Putamen (tissue), 1 donor: ENCODE data around the gene DPH1.

Experiments
- DNase-seq: peaks from one replicate; pipeline ENCODE4 v3.0.0-alpha.2; 2016; ENCODE audit warnings: low spot score

Gene DPH1

DNA sequence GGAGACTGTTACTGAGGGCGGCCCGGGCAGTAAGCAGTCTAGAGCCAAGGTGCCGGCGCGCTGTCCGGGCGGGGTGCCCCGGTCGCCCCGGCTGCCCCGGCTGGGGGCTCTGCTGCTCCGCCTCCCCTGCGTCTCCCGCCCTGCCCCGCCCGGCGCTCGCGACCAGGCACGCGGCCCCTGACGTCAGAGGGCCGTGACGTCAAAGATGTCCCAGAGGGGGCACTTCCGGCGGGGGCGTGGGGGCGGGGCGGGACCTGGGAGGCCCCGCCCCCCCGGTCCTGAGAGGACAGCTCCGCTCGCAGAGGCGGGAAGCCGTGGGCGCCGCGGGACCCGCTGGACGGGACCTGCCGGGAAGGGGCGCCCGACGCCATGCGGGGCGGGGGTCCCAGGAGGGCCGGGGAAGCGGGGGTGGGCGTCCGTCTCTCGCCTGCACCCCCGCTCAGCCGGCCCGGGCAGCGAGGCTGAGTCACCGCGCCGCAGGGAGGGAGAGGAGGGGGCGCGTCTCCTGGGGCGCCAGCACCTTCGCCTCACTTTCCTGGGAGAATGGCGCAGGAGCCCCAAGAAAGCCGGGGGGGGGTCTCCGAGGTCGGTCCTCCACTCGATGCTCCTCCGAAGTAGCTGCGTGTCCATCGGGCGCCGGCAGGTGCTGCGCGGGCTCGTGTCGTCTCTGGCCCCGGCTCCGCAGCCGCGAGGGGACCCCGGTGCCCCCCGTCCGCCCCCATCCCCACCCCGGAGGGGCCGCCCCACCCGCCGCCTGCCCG lies 20.5 kb downstream of the DPH1 start:
- DNase-seq = no peak

DNA sequence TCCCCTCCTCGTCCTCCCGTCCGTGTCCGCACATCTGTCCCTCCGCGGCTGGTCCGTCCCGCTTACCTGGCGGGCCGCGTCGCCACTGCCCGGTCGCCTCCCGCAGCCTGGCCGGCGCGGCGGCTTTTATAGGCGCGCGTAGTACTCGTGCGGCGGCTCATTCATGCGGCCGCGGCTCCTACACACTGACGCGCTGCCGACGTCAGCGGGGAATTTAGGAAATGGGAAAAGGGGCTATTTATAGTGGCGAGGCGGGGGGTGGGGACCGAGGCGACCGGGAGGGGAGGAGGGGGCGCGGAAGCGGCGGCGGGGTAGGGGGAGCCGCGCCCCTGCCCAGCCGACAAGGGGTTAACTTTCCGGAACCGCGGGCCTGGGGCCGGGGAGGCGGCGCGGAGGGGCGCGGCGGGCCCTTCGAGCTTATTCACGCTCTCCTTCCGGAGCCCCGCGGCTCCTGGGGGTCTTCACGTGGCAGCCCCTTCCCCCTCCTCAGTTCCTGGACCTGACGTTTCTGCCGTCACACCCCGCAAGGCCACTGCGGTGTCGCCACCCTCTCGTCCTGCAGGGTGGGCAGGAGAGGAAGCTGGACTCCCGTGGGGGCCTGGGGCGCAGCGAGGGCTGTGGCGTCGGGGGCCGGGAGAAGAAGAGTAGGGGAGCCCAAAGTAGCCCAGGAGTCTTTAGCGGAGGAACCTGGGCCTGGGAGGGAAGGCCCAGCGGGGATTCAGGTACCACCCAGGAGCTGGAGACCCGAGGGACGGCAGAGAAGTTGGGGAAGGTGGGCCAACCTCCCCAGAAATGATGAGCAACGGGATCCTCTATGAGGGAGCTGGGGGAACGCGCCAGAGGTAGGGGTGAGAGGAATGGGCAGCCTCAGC lies 21.3 kb downstream of the DPH1 start:
- no peak for DNase-seq

DNA sequence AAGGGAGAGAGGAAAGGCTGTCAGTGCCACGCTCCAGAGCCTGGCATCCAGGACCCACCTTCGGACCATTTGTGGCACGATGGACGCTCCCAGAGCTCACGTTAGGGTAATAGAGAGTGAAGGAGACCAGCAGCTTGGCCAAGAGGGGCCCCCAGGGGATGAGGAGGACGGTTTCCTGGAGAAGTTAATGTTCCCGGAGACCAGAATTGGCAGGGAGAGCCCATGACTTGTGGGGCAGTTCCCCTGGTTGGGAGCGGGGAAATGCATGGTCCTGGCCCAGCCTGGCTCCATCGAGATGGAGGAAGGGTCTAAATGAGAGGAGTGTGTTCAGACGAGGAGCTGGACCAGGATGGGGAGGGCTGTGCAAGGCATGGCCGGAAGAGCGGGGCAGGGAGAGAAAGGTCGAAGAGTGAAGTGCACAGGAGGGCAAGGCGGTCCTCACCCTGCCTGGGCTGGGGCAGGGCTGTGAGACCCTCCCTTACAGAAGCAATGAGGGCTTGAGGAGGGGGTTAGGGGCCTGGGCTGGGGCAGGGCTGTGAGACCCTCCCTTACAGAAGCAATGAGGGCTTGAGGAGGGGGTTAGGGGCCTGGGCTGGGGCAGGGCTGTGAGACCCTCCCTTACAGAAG lies 22.1 kb downstream of the DPH1 start:
- no peak for DNase-seq

DNA sequence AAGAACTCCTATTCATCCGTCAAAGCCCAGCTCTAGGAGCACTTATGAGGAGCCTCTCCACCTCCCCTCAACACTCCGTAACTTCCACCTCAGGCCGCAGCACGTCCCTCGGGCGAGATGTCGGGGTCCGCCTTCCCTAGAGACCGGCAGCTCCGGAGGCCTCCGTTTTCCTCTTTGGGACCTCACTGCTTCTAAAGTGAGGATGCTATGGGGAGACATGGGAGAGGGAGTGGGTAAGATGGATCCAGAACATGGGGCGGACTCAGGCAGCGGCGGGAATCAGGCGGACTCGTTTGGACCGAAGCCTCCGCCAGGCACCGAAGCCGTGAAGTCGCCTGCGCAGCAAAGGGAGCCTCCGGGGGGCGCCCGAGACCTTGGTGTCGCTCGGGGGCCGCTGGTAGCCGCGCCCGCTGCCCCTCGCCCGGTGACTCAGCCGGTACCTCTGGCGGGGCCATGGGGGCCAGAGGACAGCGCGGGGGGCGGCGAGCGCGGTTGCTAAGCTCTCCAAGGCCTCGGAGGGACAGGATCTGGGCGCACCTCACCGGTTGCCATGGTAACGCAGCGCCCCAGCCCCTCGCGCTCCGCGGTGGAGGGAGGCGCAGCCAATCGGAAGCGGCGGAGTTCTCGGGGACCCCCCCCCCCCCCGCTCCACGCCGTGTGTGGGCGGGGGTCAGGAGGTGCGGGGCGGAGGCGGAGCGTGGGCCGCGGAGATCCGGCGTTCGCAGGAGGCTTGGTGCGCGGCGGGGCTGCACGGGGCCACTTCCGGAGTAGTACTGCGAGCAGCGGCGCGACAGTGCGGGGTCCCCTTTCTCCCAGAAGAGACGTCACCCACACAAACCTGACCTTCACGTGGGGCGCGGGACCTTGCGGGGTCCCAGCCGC lies 23.7 kb downstream of the DPH1 start:
- no peak for DNase-seq

DNA sequence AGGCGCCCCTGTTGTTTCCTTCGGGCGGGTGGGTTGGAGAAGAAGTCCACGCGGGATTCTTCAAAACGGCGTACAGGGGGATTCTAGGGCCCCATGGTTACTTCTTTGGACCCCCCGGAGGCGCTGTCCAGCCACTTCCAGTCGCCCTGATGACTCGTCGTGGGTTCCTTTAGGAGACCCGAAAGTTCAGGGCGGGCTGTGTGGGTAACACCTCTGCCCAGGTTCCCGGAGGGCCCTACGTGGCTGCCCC lies 24.2 kb downstream of the DPH1 start:
- DNase-seq = no peak

DNA sequence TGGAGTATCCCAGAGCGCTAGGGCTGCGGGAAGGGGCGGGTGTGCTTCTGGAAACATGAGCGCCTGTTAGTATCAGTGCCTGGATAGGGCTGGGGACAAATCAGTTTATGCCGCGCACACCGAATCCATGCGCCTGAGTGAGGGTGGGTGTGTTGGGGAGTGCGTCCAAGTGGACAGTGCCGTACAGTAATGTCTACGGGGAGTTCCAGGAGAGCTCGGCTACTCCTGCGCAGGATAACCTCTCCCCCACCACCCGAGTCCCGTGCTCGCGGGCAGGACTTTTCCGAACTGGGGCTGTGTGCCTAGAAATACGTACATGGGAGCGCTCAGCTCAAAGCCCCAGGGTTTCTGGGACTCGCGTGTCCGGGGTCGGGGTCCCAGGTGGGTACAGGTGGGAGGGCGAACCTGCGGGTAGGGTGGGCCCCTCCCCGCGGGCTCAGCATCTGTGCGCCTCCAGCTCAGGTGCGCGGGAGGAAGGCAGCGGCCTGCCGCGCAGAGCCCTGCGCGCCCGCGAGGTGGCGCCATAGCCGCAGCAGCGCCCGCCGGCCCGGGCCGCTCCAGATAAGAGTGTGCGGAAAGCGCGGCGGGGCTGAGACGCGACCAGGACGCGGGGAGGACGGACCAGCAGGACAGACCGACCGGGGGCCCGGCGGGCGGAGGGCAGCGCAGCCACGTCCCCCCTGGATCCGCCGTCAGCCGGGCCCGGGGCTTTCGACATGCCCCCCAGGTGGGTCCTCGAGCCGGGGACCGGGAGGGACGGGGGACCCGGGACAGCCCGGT lies 24.7 kb downstream of the DPH1 start, which contains the start of gene HIC1:
HIC1 (plus strand) TSS at position 592 of the 780 bp plus-strand sequence. CDS start 1,588 bp downstream, outside the sequence.
- DNase-seq = no peak

DNA sequence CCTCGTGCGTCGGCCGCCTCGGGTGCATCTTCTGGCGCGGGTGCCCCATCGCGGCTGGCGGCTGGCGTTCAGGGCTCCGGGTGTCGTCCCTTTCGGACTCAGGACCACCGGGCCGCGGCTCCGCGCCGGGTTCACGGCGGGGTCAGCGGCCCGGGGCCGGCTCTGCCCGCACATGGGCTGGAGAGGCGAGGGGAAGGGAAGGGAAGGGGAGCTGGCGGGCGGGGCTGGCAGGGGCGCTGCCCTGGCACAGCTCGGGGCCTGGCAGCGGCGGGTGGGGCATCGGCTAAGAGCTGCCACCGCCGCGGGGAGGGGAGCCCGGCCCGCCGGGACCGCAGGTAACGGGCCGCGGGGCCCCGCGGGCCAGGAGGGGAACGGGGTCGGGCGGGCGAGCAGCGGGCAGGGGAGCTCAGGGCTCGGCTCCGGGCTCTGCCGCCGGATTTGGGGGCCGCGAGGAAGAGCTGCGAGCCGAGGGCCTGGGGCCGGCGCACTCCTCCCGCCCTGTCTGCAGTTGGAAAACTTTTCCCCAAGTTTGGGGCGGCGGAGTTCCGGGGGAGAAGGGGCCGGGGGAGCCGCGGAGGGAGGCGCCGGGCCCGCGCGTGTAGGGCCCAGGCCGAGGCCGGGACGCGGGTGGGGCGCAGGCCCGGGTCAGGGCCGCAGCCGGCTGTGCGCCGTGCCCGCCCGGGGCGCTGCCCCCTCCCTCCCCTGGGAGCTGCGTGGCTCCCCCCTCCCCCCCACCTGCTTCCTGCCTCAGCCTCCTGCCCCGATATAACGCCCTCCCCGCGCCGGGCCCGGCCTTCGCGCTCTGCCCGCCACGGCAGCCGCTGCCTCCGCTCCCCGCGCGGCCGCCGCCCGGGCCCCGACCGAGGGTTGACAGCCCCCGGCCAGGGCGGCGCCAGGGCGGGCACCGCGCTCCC lies 25.6 kb downstream of the DPH1 start:
- no peak for DNase-seq

DNA sequence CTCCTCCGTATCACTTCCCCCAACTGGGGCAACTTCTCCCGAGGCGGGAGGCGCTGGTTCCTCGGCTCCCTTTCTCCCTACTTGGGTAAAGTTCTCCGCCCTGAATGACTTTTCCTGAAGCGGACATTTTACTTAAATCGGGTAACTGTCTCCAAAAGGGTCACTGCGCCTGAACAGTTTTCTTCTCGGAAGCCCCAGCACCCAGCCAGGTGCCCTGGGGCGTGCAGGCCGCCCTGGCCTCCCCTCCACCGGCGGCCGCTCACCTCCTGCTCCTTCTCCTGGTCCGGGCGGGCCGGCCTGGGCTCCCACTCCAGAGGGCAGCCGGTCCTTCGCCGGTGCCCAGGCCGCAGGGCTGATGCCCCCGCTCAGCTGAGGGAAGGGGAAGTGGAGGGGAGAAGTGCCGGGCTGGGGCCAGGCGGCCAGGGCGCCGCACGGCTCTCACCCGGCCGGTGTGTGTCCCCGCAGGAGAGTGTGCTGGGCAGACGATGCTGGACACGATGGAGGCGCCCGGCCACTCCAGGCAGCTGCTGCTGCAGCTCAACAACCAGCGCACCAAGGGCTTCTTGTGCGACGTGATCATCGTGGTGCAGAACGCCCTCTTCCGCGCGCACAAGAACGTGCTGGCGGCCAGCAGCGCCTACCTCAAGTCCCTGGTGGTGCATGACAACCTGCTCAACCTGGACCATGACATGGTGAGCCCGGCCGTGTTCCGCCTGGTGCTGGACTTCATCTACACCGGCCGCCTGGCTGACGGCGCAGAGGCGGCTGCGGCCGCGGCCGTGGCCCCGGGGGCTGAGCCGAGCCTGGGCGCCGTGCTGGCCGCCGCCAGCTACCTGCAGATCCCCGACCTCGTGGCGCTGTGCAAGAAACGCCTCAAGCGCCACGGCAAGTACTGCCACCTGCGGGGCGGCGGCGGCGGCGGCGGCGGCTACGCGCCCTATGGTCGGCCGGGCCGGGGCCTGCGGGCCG lies 26.5 kb downstream of the DPH1 start:
- no peak for DNase-seq

DNA sequence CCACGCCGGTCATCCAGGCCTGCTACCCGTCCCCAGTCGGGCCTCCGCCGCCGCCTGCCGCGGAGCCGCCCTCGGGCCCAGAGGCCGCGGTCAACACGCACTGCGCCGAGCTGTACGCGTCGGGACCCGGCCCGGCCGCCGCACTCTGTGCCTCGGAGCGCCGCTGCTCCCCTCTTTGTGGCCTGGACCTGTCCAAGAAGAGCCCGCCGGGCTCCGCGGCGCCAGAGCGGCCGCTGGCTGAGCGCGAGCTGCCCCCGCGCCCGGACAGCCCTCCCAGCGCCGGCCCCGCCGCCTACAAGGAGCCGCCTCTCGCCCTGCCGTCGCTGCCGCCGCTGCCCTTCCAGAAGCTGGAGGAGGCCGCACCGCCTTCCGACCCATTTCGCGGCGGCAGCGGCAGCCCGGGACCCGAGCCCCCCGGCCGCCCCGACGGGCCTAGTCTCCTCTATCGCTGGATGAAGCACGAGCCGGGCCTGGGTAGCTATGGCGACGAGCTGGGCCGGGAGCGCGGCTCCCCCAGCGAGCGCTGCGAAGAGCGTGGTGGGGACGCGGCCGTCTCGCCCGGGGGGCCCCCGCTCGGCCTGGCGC lies 27.3 kb downstream of the DPH1 start:
- no peak for DNase-seq

DNA sequence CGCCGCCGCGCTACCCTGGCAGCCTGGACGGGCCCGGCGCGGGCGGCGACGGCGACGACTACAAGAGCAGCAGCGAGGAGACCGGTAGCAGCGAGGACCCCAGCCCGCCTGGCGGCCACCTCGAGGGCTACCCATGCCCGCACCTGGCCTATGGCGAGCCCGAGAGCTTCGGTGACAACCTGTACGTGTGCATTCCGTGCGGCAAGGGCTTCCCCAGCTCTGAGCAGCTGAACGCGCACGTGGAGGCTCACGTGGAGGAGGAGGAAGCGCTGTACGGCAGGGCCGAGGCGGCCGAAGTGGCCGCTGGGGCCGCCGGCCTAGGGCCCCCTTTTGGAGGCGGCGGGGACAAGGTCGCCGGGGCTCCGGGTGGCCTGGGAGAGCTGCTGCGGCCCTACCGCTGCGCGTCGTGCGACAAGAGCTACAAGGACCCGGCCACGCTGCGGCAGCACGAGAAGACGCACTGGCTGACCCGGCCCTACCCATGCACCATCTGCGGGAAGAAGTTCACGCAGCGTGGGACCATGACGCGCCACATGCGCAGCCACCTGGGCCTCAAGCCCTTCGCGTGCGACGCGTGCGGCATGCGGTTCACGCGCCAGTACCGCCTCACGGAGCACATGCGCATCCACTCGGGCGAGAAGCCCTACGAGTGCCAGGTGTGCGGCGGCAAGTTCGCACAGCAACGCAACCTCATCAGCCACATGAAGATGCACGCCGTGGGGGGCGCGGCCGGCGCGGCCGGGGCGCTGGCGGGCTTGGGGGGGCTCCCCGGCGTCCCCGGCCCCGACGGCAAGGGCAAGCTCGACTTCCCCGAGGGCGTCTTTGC lies 28.0 kb downstream of the DPH1 start:
- no peak for DNase-seq

DNA sequence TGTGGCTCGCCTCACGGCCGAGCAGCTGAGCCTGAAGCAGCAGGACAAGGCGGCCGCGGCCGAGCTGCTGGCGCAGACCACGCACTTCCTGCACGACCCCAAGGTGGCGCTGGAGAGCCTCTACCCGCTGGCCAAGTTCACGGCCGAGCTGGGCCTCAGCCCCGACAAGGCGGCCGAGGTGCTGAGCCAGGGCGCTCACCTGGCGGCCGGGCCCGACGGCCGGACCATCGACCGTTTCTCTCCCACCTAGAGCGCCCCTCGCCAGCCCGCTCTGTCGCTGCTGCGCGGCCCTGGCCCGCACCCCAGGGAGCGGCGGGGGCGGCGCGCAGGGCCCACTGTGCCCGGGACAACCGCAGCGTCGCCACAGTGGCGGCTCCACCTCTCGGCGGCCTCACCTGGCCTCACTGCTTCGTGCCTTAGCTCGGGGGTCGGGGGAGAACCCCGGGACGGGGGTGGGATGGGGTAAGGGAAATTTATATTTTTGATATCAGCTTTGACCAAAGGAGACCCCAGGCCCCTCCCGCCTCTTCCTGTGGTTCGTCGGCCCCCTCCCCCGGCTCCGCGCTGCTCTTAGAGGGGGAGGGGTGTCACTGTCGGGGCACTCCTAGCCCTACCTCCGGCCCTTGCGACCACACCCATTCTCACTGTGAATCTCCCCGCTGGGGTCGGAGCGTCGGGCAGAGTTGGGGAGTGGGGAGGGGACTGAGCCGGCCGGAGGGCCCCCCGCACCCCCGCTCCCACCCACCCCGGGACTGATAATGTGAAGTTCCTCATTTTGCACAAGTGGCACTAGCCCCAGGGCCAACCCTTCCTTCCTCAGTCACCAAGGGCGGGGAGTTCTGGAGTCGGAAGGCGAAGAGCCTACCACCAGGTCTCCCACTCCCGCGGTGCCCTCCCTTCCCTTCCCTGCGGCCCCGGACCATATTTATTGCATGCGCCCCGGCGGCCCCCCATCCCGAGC lies 28.9 kb downstream of the DPH1 start:
- no peak for DNase-seq

DNA sequence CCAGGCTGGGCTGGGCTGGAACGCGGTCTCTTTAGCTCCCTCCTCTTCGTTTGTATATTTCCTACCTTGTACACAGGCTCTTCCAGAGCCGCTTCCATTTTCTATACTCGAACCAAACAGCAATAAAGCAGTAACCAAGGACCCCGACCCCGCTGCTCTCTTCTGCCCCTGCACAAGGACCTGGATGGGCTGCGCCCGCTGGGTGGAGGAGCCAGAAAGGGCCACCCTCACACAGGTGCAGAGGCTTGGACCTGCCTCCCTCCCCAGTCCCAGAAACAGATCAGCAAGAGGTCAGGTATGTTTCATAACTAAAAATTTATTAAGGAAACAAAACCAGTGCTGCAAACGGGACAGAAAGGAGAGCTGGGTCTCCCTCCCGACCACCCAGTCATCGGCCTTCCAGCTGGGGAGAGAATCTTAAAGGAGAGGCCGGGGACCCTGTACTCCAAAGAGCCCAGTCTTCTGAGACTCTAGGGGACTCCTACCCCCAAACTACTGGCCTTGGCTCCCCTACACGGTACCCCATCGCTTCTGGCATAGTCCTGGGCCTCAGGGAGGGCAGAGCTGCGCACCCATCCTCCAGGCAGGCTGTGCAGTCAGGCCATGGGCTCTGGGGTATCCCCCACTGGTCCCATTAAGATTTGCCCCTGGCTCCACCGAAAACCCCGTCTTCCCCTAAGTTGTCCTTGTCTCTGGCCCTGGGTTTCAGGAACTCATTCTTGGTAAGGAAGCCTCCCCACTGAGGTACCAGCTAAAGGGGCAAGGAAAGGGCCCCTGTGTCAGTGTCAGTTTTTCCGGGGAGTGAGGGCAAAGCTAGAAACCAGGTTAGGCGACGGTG lies 29.8 kb downstream of the DPH1 start:
- DNase-seq = no peak

DNA sequence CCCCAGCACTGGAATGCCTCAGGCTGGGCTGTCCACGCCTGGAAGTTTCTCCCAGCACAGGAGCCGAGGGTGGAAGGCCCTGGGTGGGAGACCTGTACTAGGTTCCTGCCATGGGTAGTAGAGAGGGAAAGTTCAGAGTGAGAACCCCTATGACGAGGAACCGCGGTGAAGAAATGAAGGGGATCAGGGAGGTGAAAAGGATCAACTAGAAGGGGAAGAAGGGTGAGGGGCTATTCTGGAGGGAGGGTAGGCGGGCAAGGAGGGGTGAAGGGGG lies 30.4 kb downstream of the DPH1 start:
- no peak for DNase-seq

DNA sequence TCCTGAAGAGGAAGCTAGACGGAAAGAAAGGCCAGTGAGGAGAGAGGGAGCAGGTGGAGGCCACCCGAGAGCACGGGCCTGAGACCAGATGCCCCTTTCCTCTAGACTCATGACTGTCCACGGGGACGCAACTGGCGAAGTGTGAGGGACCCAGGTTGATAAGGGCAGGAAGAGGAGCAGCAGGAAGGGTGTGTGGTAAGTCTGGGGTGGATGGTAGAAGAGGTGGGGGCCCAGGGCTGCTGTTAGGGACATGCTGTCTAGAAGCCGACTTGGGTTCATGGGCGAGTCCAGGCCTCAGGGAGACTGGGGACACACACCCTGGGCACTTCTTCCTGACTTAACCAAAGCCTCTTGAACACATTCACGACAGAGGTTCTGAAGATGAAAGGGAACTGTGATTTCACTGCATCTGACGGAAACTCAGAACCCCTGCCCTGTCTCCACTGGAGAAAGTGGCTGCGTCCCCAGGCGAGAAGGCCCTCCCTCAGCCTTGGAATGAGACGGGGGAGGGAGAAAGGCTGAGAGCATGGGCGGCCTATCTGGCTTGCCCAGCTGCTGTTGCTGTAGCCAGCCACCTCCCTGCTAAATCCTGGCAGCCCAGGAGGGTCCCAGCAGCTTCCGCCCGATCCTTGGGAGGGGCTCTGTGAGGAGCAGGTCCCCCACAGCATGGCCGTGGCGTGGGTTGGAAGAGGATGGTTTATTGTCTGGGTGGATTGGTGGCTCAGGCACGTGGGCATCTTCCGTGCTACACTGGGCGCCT lies 30.9 kb downstream of the DPH1 start:
- DNase-seq = no peak

DNA sequence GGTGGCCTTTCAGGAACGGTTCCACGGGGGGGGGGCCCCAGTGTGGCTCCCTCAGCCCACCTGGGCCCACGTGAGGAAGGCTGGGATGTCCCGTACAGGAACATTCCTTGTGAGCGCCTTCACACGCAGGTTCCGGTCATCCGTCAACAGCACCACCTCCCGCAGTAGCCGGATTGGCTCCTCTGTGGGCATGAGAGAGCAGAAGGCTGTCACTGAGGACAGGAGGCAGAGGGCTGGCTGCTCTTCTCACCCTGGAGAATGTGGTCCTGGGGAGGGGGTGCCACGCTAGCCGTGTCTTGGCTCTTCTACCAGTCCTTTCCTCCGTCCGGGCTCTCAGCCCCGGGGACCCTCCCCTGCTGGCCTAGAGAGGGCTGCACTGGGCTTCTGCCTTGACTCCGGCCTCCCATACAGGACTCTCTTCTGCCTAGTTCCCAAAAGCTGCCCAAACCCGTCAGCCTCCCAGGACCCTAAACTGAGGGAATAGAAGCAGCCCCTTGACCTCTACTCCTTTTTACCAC lies 31.5 kb downstream of the DPH1 start:
- DNase-seq = no peak
